ENCODE results near the gene SUPT16H.
A peak's percentile ranks its signal among the peaks of the same experiment; 100 is the strongest.
"Not testable (repeated sequence)": the region's sequence is repeated elsewhere in the genome, so short reads cannot be mapped to it uniquely, and the experiment has no call there.

The SUPT16H gene

DNA sequence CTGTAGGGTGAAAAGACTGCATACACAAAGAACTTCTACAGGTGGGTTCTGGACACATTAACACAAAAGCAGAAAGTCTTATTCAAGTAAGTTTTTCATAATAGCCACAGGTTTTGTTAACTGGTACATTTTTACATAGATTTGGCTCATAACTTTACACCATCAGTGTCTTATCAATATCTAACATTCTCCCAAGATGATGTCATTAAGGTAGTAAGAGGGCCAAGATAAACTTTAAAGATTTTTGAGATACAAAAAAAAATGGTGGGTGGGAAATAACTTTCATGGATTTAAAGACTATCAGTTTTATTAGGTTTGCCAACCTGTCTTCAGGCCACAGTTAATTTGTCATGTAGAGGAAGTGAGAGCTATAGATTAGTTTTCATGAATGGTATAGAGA lies 1.7 kb downstream of the SUPT16H start:
- TF ChIP-seq, protein P1, sequence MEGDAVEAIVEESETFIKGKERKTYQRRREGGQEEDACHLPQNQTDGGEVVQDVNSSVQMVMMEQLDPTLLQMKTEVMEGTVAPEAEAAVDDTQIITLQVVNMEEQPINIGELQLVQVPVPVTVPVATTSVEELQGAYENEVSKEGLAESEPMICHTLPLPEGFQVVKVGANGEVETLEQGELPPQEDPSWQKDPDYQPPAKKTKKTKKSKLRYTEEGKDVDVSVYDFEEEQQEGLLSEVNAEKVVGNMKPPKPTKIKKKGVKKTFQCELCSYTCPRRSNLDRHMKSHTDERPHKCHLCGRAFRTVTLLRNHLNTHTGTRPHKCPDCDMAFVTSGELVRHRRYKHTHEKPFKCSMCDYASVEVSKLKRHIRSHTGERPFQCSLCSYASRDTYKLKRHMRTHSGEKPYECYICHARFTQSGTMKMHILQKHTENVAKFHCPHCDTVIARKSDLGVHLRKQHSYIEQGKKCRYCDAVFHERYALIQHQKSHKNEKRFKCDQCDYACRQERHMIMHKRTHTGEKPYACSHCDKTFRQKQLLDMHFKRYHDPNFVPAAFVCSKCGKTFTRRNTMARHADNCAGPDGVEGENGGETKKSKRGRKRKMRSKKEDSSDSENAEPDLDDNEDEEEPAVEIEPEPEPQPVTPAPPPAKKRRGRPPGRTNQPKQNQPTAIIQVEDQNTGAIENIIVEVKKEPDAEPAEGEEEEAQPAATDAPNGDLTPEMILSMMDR (IDR thresholded peaks at IDR 0.05): no peak
- Mint-ChIP-seq H3K36me3 (ENCODE audit: low read depth) (peaks cover 33% of the 10 kb centered on the region), H3K27ac (peak overlapping the region; percentile 90), H3K9me3 (no peaks in the 10 kb centered on the region), H3K4me1 (peaks cover 36% of the 10 kb centered on the region), H3K27me3 (ENCODE audit: low read depth, poor library complexity) (peaks cover 2% of the 10 kb centered on the region), H3K4me3 (peak overlapping the region; percentile 98)
- no peak for DNase-seq

DNA sequence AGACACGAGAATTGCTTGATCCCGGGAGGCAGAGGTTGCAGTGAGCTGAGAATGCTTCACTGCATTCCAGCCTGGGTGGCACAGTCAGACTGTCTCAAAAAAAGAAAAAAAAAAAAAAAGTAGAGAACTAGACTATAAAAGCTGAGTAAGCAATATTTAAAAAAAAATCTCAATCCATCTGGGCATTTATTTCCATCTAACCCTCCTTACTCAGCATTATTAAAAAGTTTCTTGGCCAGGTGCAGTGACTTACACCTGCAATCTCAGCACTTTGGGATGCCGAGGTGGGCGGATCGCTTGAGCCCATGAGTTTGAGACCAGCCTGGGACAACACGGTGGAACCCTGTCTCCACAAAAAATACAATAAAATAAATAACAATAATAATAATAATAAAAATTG lies 4.5 kb downstream of the SUPT16H start:
- Mint-ChIP-seq H3K36me3 (ENCODE audit: low read depth) (peaks cover 16% of the 10 kb centered on the region), H3K27ac (no peak overlapping the region), H3K9me3 (no peaks in the 10 kb centered on the region), H3K4me1 (peaks cover 25% of the 10 kb centered on the region), H3K27me3 (ENCODE audit: low read depth, poor library complexity) (peaks cover 2% of the 10 kb centered on the region), H3K4me3 (no peak overlapping the region)
- TF ChIP-seq, protein P1 (IDR thresholded peaks at IDR 0.05): no peak
- DNase-seq: no peak

DNA sequence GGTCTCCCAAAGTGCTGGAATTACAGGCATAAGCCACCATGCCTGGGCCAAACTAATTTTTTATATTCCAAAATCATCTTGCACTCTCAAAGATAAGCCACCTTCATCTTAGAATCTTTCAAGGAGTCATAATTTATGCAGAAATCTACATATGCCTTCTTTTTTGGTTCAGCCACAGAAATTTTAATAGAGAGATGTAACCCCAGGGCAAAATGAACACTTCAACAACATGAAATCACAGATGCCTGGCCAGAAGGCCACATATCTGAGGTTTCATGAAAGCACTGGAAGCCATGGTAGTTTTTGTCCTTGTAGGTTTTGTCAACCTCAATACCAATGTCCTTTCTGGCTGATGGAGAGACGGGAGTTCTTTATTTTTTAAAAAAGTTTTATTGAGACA lies 9.8 kb downstream of the SUPT16H start:
- Mint-ChIP-seq H3K4me1 (no peaks in the 10 kb centered on the region), H3K4me3 (no peak overlapping the region), H3K9me3 (no peaks in the 10 kb centered on the region), H3K36me3 (ENCODE audit: low read depth) (peaks cover 54% of the 10 kb centered on the region), H3K27me3 (ENCODE audit: low read depth, poor library complexity) (no peaks in the 10 kb centered on the region), H3K27ac (no peak overlapping the region)
- DNase-seq: no peak
- TF ChIP-seq, protein P1 (IDR thresholded peaks at IDR 0.05): no peak

DNA sequence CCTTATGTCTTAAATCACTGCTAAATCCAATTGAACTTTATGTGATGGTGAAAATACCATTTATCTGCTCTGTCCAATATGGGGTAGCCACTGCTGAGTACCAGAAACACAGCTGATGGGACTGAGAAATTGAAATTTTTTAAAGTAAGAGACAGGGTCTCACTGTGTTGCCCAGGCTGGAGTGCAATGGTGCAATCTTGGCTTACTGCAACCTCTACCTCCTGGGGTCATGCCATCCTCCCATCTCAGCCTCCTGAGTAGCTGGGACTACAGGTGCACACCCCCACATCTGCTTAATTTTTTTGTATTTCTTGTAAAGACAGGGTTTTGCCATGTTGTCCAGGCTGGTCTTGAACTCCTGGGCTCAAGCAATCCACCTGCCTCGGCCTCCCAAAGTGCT lies 11.0 kb downstream of the SUPT16H start:
- H3K27ac Mint-ChIP-seq; H3K4me3 Mint-ChIP-seq; H3K4me1 Mint-ChIP-seq; H3K9me3 Mint-ChIP-seq; H3K27me3 Mint-ChIP-seq (ENCODE audit: low read depth, poor library complexity); DNase-seq: not testable (repeated sequence)
- peaks cover 60% of the 10 kb centered on the region for H3K36me3 Mint-ChIP-seq (ENCODE audit: low read depth)

DNA sequence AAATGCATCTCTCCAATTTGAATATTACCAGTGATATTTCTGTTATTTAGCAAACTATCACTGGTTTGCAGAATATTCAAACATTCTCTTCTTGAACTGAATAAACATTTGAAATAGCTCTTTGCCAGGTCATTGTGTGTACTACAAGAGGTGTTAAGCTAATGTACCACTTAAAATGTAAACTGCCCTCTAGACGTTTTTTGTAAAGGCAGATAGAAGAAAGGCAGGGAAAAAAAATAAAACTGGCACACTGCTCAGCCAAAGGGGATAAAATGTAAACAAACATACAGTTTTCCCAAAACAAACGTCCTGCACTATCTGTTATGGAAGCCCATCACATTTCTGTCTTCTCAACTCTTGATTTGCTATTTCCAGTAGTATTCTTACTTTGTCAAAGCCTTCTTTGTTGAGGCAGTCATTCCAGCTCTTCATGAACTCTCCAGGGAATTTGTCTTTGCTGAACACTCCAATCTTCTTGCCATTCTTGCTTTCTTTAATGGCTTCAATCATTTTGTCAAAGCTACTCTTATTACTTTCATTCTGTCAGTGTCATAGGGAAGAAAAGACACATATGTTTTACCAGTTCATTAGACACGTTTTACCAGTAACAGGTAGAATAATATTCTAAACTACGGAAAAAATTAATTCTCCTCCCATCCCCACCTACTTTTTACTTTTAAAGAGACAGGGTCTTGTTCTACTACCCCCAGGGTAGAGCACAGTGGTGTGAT lies 13.7 kb downstream of the SUPT16H start:
- Mint-ChIP-seq H3K4me1 (no peaks in the 10 kb centered on the region), H3K4me3 (no peak overlapping the region), H3K27ac (no peak overlapping the region), H3K9me3 (no peaks in the 10 kb centered on the region), H3K27me3 (ENCODE audit: low read depth, poor library complexity) (no peaks in the 10 kb centered on the region), H3K36me3 (ENCODE audit: low read depth) (peaks cover 75% of the 10 kb centered on the region)
- TF ChIP-seq, protein P1 (IDR thresholded peaks at IDR 0.05): no peak
- no peak for DNase-seq

DNA sequence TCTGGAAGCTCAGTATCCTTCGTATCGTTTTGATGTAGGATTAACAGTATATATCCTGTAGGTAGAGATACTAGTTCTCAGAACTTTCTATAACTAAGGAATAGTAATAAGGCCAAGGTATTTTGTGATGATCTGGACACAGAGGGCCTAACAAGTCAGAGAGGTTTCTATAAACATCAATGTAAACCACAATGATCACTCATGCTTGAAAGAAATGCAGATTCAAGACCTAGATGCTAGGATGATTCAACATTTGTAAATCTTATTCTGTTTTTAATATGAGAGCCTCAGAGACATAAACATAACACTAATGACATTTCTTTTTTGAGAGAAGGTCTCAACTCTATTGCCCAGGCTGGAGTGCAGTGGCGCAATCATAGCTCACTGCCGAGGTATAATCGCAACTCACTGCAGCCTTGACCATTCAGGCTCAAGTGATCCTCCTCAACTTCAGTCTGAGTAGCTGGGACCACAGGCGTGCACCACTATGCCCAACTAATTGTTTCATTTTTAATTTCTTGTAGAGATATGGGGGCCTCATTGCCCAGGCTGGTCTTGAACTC lies 16.2 kb downstream of the SUPT16H start:
- Mint-ChIP-seq H3K27ac (no peak overlapping the region), H3K9me3 (no peaks in the 10 kb centered on the region), H3K27me3 (ENCODE audit: low read depth, poor library complexity) (no peaks in the 10 kb centered on the region), H3K4me3 (no peak overlapping the region), H3K4me1 (no peaks in the 10 kb centered on the region), H3K36me3 (ENCODE audit: low read depth) (peaks cover 94% of the 10 kb centered on the region)
- TF ChIP-seq, protein P1 (IDR thresholded peaks at IDR 0.05): no peak
- no peak for DNase-seq

Data from nephron progenitor cell (in vitro differentiated cells).